RKO (cell line): ENCODE results near the gene ZFP91.
A peak's percentile ranks its signal among the peaks of the same experiment; 100 is the strongest.
"Not testable (repeated sequence)": the region's sequence is repeated elsewhere in the genome, so short reads cannot be mapped to it uniquely, and the experiment has no call there.

Source experiments
- DNase-seq: peaks from one replicate; pipeline ENCODE4 v3.0.0-alpha.2; 2016; ENCODE audit warnings: low spot score

Gene ZFP91

DNA sequence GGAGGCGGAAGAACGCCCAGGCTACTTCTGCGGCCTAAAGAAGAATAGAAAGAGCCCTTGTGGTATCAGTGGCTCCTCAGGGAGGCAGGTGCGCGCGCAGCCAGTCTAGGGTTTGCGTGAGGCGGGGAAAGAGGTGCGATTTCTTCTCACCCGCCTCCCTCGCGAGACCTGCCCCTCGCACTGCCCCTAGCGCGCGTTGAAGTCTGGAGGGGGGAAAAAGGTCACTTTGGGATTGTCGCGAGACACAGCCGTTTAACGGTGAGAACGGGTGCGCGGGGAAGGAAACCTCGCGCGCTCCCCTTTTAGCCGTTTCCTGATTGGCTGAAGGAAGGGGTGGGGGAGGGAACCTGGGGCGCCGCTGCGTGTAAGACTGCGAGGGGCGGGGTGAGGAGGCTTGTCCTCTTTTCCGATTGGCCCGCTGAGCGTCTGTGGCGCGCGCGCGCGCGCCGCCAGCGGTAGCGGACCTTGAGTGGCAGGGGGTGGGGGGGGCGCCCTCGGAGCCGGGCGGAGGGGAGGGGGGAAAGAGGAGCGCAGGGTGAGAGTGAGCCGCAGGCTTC is at the start of gene ZFP91:
Gene ZFP91, plus strand, starts transcription at position 429 of the 557 bp plus-strand sequence. CDS start 219 bp downstream, outside the sequence.
- DNase-seq: peak; percentile 97

GRCh38 chr11:58530236-58530635 is 48.6 kb upstream of the ZFP91 start:
- no peak for DNase-seq

DNA sequence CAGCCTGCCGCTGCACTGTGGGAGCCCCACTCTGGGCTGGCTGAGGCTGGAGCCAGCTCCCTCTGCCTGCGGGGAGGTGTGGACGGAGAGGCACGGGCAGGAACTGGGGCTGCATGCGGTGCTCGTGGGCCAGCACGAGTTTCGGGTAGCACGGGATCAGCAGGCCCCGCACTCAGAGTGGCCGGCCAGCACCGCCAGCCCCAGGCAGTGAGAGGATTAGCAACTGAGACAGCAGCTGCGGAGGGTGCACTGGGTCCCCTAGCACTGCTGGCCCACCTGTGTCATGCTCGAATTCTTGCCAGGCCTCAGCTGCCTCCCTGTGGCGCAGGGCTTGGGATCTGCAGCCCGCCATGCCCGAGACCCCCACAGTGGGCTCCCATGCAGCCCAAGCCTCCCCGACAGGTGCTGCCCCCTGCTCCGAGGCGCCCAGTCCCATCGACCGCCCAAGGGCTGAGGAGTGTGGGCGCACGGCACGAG is 47.0 kb upstream of the ZFP91 start:
- DNase-seq: no peak

DNA sequence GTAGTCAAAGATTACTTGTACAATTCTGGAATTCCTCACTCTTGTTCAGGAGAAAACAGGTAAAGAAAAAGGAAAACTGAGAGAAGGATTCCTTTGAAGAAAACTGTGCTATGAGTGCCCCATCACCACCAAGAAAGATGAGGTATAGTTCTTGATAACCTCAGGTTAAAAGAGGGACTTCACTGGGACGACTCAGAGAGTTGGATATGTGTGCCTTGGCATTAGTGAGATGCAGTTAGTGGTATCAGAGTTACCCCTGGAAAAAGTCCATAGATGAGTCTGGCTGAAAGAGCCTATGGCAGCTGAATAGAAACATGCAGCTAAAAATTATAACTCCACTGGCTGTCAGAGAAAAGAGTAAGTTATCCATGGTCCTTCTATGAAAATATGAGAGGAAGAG is 32.0 kb upstream of the ZFP91 start:
- no peak for DNase-seq

DNA sequence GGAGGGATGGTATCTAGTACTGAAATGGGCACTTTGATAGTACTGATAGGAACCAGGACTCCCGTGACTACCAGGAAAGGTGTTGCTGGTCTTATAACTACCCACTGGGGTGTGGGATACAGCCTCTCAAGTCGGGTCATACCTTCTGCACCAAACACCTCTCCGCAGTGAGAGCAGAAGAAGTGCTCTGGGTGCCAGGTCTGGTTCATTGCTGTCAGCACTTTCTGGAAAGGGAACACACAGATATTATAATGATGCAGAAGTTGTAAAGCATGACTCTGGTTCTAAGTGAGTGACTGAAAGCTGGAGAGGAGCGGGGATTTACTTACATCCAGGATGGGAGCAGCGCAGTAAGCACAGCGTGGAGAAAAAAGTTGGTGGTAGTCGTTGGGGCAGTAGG is 29.2 kb upstream of the ZFP91 start:
- DNase-seq: no peak

DNA sequence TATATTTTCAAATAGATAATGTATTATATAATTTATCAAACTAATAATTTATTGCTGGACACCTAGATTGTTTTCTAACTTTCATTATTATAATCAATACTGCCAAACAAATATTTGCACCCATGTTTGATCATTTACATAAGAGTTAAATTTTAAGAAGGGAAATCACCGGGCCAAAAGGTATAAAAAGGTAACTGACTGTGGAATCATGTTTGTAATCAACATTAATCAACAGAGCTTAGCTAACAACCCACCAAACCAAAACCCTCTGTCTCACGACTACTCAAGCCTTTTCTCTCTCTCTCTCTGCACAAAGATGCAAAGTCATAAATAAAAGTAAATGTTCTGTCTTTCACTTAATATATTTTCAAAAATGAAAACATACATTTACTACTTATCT is 18.0 kb upstream of the ZFP91 start:
- DNase-seq: no peak

DNA sequence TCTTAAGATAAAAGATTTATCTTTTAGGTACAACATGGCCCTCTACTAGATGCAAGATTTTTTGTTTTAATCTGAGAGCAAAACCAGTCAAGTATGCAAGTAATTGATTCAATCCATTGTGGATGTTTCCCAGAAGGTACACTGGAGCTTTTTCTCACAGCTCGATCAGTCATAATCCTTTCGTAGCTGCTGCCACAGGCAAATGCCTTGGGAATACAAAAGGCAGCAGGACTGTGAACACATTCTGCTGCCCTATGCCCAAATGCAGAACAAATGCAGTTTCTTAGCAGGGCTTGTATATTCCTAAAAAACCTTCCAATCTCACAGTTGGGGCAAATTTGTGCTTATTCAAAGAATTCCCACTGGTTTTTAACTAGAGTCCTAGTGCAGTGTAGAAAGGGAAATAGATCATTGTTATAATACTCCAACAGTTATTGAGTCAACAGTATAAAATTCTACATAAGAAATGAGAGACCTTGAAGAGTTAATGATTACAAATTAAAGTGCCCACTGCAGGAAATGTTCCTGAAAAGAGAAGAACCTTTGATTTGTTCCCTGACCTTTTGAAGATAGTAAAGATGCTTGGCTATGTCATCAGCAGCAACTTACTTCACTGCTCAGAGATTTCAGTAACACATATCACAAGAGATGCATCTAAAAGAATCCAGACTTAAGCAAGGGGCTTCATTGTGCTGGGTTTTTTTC is 17.3 kb upstream of the ZFP91 start:
- no peak for DNase-seq

DNA sequence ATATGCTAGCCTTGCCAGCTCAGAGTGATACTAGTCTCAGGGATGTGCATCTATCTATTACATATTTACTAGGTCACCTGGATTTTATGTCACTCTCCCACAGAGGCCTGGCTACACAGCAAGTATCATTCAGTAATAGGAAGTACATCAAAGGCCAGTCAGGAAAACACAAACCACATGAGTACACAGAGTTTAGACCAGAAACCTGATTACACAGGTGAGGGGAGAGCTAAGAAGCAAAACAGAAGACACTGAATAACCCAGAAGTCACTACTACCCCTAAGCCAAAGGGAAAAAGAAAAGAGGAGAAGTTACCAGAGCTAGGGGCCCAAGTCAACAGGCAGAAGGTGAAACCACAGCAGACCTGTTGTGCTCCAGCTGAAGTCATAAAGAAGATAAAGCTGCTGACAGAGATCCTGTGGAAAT is 16.5 kb upstream of the ZFP91 start:
- no peak for DNase-seq

- no peak for DNase-seq
These were observed 14.6 kb upstream of the ZFP91 start for GRCh38 chr11:58564231-58564630.

GRCh38 chr11:58567889-58568512 is 10.9 kb upstream of the ZFP91 start:
- DNase-seq: peak; percentile 70

GRCh38 chr11:58572906-58573305 is 6.0 kb upstream of the ZFP91 start:
- DNase-seq: not testable (repeated sequence)

- DNase-seq: peak; percentile 95
These were observed 5.3 kb upstream of the ZFP91 start for GRCh38 chr11:58573451-58574104.

DNA sequence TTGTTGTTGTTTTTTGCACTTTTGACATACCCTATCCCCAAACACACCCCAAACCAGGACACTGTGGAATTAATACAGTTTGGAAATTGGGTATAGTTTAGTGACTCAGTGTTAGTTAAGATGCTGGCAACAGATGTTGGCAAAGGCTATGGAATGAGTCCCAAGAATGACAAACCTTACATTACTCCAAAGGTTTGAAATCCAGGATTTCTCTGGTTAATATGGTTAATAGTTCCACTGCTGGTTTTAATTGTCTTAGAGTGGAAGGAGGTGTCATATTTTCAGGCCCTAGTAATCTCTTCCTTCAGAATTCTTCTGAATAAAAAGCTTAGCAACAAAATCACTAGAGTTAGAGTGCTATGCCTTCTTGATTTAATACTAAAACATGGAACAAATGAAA is 4.0 kb upstream of the ZFP91 start:
- DNase-seq: peak; percentile 57

DNA sequence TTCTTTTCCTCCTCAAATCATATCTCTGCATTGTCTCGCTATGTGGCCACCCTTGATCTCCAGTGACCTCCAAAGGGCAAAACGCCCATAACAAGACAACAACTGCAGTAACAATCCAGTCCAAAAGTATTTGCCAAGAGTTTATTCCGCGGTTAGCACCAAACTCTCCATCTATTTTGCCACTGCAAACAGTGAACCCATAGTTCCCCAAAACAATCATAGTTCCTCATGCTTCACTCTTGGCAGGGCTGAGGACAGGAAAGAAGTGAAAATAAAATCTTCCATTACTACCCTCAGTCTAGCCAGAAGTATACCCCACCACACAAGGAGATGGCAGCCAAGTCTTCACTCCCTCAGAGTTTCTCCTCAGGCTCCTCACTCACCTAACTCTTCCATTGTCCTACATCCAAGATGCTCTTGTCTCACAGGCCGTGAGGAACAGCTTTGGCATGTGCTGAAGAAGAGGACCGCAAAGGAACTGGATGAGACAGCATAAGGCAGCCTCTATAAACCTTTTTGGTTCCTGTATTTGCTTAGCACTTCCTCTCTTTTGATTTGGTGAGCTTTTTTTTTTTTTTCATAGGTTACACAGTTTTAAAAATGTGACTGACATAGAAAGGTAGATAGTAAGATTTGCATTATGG is 3.4 kb upstream of the ZFP91 start, which contains the start of gene LPXN:
Gene LPXN, minus strand, starts transcription at position 480 of the 644 bp plus-strand sequence. Its CDS starts 84 bp downstream, at position 396.
- no peak for DNase-seq

- DNase-seq: peak; percentile 79
These were observed 1.9 kb upstream of the ZFP91 start for GRCh38 chr11:58576887-58577471.

- DNase-seq: peak; percentile 86
These were observed 1.2 kb upstream of the ZFP91 start for GRCh38 chr11:58577555-58578135.

GRCh38 chr11:58578136-58578634 is 678 bp upstream of the ZFP91 start:
- peak; percentile 99 for DNase-seq

DNA sequence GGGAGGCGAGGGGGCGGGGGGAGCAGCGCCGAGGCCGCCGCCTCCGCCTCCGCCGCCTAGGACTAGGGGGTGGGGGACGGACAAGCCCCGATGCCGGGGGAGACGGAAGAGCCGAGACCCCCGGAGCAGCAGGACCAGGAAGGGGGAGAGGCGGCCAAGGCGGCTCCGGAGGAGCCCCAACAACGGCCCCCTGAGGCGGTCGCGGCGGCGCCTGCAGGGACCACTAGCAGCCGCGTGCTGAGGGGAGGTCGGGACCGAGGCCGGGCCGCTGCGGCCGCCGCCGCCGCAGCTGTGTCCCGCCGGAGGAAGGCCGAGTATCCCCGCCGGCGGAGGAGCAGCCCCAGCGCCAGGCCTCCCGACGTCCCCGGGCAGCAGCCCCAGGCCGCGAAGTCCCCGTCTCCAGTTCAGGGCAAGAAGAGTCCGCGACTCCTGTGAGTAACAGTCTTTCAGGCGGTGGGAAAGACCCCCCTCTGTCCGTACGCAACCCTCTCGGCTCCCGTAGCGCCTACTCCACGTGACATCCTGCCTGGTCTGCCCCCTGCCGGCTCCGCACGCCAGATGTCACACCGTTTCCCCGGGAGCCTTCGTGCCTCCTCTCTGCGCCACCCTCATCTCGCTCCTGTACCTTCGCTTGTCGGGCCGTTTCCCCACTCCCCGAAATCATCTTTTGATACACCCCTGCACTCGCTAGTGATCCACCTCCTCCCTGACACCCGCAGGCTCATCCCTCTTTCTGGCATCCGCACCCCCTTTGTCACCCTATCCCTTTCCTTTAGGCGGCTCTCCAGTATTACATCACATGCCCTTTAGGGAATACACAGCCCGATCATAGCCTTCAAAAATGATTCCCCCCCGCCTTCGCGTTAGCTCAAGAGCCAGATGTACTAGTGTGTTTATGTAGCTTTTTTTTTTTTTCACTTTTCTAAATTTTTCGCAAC is 598 bp downstream of the ZFP91 start:
- peak; percentile 92 for DNase-seq

DNA sequence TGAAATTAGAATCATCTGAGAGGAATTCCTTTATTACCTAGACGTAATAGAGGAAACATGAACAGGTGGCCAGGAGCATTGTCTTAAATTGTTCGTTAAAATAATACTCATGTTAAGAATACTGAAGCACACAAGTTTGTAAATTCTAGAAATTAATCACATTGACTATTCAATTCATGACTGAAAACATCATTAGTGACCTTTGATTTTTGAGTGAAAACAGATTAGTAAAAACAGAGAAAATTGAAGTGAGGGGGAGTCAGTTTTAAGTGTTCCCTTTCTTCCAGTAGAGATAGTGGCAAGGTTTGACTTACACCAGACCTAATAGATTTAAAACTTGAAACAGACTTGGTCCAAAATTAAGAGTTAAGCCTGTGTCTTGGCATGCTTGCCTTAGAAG is 1.4 kb downstream of the ZFP91 start:
- peak; percentile 25 for DNase-seq

DNA sequence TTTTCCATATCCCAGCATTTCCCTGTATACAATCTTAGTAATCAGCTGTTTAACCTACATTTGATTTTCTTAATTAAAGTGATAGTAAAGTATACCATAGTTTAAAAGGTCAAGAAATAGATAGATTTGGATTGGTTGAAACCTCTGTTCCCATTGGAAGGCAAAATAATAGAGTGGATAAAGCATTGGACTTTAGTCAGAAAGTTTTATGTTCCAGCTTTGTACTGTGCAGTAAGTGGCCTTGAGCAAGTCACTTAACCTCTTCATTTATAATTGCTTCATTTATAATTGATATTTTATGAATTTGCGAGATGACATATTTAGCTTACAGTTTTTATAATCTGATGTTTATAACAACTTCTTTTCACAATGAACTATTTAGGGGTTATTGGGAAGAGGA is 3.6 kb downstream of the ZFP91 start:
- DNase-seq: no peak
